Hippocampal formation (tissue), 2 donors: ENCODE data around the gene GK2.

Experiments
- DNase-seq, 2 donors: peaks; one replicate each; lab custom pipeline; 2025; lab: John Stamatoyannopoulos, UW

Gene GK2

GRCh38 chr4:79385641-79386040 is 22.4 kb downstream of the GK2 start:
- DNase-seq: no peak

GRCh38 chr4:79381161-79381560 is 26.9 kb downstream of the GK2 start:
- no peak for DNase-seq

DNA sequence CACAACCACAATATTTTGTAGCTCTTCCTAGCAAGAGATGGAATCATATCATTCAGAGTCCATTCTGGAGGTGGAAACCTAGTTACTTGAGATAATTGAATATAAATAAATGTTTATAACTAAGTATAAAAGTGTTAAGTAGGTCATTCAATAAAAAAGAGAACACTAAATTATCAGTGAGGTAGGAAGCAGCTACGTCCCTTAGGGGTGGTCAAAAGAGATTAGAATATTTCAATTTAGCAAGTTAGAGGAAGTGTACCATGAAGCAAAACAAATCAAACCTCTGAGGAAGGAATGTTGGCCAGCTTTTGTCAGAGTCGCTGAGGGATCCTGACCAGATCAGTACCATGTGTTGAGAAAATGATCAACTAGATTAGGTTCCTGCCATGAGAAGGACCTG is 38.0 kb downstream of the GK2 start:
- no peak for DNase-seq

DNA sequence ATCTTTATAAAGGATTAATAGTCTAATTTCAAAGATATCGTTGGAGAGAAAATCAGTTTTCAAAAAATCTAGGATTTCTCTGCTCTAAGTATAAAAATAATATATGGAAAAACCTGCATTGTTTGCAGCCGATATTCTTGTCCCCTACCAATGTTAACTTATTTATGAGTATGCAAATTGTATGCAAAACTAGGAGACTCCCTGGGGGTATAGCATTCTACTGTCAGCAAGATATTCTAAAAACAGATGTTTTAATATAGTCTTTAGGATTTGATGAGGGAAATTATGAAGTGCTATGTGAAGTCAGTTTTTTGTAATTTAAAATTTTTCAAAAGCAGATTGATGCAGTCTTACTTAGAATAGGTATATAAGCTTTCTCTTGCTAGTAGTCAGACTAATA is 40.9 kb downstream of the GK2 start:
- DNase-seq: no peak

- no peak for DNase-seq
Measured at GRCh38 chr4:79366422-79366821, 41.6 kb downstream of the GK2 start.

DNA sequence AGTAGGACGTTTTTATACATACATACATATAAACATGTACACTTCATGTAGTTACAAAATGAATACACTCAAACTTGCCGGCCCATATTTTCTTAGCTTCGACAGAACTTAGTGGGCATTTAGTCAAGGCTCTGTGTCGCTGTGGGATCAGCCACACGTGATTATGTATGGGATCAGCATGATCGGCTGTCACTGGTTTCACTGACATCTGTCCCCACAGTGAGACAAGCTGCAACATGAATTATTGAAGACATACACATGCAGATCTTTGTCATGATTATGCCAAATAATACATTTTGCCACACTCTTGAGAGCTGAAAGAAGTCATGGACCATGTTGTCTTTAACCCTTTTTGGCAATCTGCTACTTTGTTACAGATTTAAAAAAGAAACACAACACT is 44.0 kb downstream of the GK2 start:
- no peak for DNase-seq

DNA sequence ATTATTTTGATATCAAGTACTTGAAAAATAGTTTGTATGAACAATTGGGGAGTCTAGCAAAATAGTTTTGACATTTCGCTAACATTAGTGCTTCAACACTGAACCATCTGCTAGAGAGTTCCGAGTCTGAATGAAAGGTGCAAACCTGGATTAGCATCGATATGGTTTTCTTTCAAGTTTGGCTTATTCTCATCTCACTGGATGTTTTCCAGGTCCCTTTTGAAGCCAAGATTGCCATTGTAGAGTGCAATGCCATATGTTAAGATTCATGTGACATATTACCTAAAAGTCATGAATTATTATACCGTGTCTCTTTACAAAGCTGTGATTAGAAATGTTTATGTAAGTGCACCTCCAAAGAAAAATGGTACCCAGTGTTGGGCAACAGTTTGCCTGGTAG is 45.4 kb downstream of the GK2 start:
- DNase-seq: no peak

DNA sequence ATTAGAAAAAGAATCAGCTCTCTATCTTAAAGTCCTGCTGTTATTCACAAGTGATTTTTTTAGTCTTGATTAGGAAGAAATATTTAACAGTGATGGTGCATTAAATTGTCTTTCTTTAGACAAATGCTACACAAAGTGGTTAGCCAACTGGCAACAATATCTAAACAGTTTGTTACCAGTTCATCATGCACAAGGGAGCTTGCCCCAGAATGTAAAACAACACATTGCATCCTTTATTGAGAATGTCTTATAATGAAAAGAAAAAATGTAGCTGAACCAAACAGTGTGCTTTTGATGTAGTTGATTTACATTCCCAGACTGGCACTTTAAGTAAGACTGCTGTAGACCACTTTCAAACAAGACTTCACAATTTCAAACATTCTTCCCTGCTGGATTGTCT is 48.0 kb downstream of the GK2 start:
- no peak for DNase-seq

DNA sequence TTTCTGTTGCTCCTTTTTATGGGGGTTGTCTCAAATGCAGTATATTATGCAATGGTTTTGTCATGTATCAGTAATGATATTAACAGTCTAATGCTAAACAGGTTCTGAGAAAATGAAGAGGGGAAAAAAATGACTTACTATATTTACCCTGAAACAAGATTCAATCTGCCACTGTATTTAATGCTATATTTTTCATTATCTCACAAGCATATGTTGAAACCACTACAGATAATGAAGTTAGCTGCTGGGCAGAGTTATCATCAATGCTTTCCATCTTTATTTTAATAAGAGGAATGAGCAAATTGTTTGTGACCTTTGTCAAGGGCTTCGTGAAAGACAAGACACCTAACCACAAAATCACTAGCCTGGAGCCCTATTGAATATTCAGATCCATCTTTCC is 49.6 kb downstream of the GK2 start:
- no peak for DNase-seq

DNA sequence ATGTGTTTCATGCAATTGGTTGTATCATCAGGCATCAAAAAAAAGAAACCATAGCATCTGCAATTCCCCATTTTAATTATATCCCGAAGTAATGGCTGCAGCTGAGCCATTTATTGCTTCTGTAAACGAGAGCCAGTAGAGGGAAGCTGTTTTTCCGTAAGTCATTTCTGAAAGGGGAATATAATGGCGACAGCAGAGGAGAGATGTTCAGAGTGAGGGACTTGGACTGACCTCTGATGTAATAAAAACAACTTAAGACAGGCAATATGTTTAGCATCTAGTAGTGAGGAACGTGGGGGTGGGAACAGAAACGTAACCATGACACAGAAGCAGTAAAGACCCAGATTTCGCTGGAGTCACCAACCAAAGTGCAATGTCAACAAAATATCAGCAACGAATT is 50.7 kb downstream of the GK2 start:
- DNase-seq: no peak
